Left colon (tissue), 2 donors: ENCODE results near the gene OR5P2. TPM values are rescaled to one million over a fixed set of nuclear protein-coding genes. Genes with fewer than 3 reads are reported as not detected.
"Not testable (repeated sequence)": the region's sequence is repeated elsewhere in the genome, so short reads cannot be mapped to it uniquely, and the experiment has no call there.

ENCODE experiments used
- ATAC-seq: fragments of 200-7000 bp; cut with Tn5 transposase; one replicate; pipeline ENCODE4 v1.9.1; 2020; ENCODE audit warnings: mild to moderate bottlenecking, moderate library complexity
- DNase-seq, 2 donors: peaks; one replicate each; pipeline ENCODE4 v3.0.0-alpha.2; 2020
- intact Hi-C, 2 donors: fragments of 100-400 bp; cut with DNase I in 1 of 2; cut with micrococcal nuclease in 1 of 2; formaldehyde crosslinking; loops; one replicate each; pipeline versions ENCODE4 v1.11.2 to v1.14.0; 2022; cut with DNase I, micrococcal nuclease
- long read RNA-seq: library from polyadenylated mRNA; unstranded; transcript quantifications from one replicate; pipeline ENCODE4 v2.0.0, GENCODE V29; 2021
- total RNA-seq, 2 donors: library from RNA; stranded (reverse); fragmentation: NEBNext Ultra II Directional; extraction: Animal tissue kit (Norgen Biotek cat#: 25700); gene quantifications; one replicate each; pipeline ENCODE4 v1.2.1, GENCODE V29; 2021
- donor health status: DM: no; HTN: no; CAD: no.
- donor health status: DM: yes; HTN: yes; CAD: no.

OR5P2 gene
- total RNA-seq: not detected
- long read RNA-seq: 0 reads

GRCh38 chr11:7796842-7797241 lies at the start of gene OR5P2:
TSS of gene OR5P2 (minus strand) at chr11:7796942. CDS start at chr11:7796942, 0 bp downstream.
- DNase-seq (no peak), ATAC-seq (no peak)
- intact Hi-C loops: no loop called here

- DNase-seq (no peak), ATAC-seq (no peak)
- intact Hi-C loops: no loop called here
Observed at GRCh38 chr11:7846003-7846402, 49.3 kb upstream of the OR5P2 start.

DNA sequence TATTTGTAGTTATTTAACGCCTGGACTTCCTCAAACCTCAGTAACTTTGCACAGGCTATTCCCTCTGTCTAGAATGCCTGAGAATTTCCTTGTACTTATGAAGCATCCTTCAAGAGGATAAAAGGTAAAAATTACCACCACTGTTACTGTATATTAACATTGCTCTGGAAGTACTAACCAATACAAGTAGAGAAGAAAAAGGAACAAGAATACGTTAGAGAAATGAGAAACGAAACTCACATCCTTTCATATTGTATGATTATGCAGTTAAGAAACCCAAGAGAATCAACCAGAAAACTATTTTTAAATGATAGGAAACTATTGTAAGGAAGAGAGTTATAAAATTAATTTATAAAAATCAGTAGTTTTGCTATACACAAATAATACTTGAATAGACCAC lies 48.2 kb upstream of the OR5P2 start:
- ATAC-seq (no peak), DNase-seq (no peak)
- intact Hi-C loops: no loop called here

- DNase-seq (no peak), ATAC-seq (no peak)
- intact Hi-C loops: no loop called here
Observed at GRCh38 chr11:7844521-7844920, 47.8 kb upstream of the OR5P2 start.

DNA sequence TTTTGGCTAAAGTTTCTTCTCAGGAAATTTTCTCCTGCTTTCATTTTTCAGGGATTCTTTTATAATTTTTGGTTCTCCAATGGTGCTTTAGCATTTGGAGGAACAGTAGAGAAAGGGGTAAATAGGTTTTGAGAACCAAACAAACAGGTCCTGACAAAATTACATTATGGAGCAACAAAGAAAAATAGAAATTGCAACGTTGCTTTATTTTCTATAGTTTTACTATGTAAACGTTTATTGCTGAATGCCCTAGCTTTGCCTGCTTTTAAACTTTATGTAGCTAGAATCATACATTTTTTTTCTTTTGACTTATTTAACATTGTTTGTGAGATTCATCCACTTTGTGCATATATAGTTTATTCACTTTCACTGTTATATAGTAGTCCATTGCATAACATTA lies 43.8 kb upstream of the OR5P2 start:
- DNase-seq (no peak), ATAC-seq (no peak)
- intact Hi-C loops: no loop called here

DNA sequence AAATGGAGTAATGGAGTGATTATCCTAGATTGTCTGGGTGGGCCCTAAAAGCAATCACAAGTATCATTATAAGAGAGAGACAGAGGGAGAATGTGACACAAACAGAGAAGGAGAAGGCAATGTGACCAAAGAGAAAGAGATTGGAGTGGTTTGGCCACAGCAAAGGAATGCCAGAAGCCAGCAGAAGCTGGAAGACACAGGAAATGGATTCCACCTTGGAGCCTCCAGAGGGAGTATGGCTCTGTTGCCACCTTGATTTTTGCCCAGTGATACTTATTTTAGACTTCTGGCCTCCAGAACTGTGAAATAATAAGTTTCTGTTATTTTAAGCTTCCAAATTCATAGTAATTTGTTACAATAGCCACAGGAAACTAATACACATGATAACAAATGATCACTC lies 36.8 kb upstream of the OR5P2 start:
- ATAC-seq (no peak), DNase-seq (no peak)
- intact Hi-C loops: no loop called here

DNA sequence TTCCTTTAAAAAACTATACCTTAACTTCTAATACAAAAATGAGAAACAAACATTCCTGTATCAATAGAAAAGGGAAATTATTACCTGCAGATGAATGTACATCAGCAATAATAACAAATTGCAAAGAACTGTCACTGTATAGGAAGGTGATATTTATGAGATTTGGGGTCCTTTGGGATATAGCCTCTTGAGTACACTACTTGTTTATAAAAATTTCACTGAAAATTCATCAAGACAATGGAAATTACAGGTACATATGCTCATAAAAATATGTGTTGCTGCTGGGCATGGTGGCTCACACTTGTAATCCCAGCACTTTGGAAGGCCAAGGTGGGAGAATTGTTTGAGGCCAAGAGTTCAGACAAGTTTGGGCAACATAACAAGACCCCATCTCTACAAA lies 34.0 kb upstream of the OR5P2 start, which contains the start of gene OR5P3:
OR5P3 (minus strand) TSS at position 101 of the 400 bp plus-strand sequence.
- no peak for DNase-seq
- intact Hi-C loops: no loop called here
- ATAC-seq: no peak

- intact Hi-C loops: no loop called here
- DNase-seq (no peak), ATAC-seq (no peak)
Observed at GRCh38 chr11:7826324-7826723, 29.6 kb upstream of the OR5P2 start.

DNA sequence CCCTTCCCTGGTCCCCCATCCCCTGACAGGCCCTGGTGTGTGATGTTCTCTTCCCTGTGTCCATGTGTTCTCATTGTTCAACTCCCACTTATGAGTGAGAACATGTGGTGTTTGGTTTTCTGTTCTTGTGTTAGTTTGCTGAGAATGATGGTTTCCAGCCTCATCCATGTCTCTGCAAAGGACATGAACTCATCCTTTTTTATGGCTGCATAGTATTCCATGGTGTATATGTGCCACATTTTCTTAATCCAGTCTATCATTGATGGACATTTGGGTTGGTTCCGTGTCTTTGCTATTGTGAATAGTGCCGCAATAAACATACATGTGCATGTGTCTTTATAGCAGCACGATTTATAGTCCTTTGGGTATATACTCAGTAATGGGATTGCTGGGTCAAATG lies 23.7 kb upstream of the OR5P2 start:
- DNase-seq, intact Hi-C loops, ATAC-seq: not testable (repeated sequence)

DNA sequence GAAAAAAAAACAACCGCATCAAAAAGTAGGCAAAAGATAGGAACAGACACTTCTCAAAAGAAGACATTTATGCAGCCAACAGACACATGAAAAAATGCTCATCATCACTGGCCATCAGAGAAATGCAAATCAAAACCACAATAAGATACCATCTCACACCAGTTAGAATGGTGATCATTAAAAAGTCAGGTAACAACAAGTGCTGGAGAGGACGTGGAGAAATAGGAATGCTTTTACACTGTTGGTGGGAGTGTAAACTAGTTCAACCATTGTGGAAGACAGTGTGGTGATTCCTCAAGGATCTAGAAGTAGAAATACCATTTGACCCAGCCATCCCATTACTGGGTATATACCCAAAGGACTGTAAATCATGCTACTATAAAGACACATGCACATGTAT lies 18.2 kb upstream of the OR5P2 start:
- ATAC-seq, intact Hi-C loops, DNase-seq: not testable (repeated sequence)

- intact Hi-C loops: not testable (repeated sequence)
Observed at GRCh38 chr11:7810301-7810700, 13.6 kb upstream of the OR5P2 start.

GRCh38 chr11:7793233-7793632 lies 3.5 kb downstream of the OR5P2 start:
- intact Hi-C loops: no loop called here
- DNase-seq (no peak), ATAC-seq (no peak)

More at GRCh38 chr11:7810301-7810700, 13.6 kb upstream of the OR5P2 start:
- ATAC-seq, DNase-seq: not testable (repeated sequence)

DNA sequence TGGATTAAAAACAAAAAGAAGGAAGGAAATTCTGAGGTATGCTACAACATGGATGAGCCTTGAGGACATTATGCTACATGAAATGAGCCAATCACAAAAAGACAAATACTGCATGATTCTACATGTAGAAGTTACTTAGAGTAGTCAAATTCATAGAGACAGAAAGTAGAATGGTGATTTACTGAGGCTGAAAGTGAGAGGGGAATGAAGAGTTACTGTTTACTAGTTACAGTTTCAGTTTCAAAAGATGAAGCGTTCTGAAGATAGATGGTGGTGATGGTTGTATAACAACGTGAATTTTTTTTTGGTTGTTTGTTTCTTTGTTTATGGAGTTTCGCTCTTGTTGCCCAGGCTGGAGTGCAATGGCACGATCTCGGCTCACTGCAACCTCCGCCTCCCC lies 9.5 kb downstream of the OR5P2 start:
- DNase-seq (no peak), ATAC-seq (no peak)
- intact Hi-C loops: no loop called here

- DNase-seq: no peak
- intact Hi-C loops: no loop called here
- ATAC-seq: no peak
Observed at GRCh38 chr11:7775689-7776088, 21.1 kb downstream of the OR5P2 start.

GRCh38 chr11:7764301-7764700 lies 32.4 kb downstream of the OR5P2 start:
- intact Hi-C loops, ATAC-seq, DNase-seq: not testable (repeated sequence)

DNA sequence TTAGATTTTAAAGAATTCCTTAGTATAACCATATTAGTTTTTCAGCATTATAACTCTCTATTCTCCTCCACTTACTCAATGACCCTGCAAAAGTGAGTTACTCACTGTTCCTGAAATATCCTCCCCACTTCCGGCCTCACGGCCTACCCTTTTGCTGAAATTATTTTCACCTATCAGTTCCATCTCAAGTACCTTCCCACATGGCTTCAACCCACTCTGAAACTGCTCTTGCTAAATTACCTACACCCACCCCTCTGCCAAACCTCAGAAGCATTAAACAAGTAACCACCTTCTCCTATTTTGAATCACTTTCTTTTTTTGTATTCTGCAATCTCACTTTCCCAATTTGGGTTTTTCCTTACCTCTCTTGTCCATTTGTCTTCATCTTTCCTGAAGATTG lies 37.7 kb downstream of the OR5P2 start:
- DNase-seq (no peak), ATAC-seq (no peak)
- intact Hi-C loops: no loop called here

GRCh38 chr11:7749456-7749855 lies 47.3 kb downstream of the OR5P2 start:
- intact Hi-C loops: no loop called here
- ATAC-seq (no peak), DNase-seq (no peak)

Other genes with a start within 250 kb of the OR5P2 start
- gene CYB5R2, start 123.4 kb downstream of the OR5P2 start, total RNA-seq: 1 to 10 TPM; 4.4 to 5.2 TPM
- not detected for gene OVCH2, start 90.5 kb downstream of the OR5P2 start, total RNA-seq
- gene OR5P3, start 33.9 kb upstream of the OR5P2 start, total RNA-seq: not detected
- gene OR10A6, start 134.3 kb upstream of the OR5P2 start, total RNA-seq: not detected
- gene OR10A3, start 144.8 kb upstream of the OR5P2 start, total RNA-seq: not detected
- gene NLRP10, start 168.5 kb upstream of the OR5P2 start, total RNA-seq: not detected
- gene EIF3F, start 190.4 kb upstream of the OR5P2 start, total RNA-seq: 100 to 1,000 TPM; 198 to 218 TPM